Stimulated activated CD8-positive, alpha-beta memory T cell treated with anti-CD3 and anti-CD28 coated beads, Interleukin-12 subunit alpha, Interleukin-12 subunit beta, amount 100 ng/mL, for 24 hours (primary cell): ENCODE data around the gene ITGB7.
A peak's percentile ranks its signal among the peaks of the same experiment; 100 is the strongest.

ENCODE experiments used
- DNase-seq: peaks from one replicate; pipeline ENCODE4 v3.0.0-alpha.2; 2020; ENCODE audit errors: extremely low read depth

ITGB7 gene

DNA sequence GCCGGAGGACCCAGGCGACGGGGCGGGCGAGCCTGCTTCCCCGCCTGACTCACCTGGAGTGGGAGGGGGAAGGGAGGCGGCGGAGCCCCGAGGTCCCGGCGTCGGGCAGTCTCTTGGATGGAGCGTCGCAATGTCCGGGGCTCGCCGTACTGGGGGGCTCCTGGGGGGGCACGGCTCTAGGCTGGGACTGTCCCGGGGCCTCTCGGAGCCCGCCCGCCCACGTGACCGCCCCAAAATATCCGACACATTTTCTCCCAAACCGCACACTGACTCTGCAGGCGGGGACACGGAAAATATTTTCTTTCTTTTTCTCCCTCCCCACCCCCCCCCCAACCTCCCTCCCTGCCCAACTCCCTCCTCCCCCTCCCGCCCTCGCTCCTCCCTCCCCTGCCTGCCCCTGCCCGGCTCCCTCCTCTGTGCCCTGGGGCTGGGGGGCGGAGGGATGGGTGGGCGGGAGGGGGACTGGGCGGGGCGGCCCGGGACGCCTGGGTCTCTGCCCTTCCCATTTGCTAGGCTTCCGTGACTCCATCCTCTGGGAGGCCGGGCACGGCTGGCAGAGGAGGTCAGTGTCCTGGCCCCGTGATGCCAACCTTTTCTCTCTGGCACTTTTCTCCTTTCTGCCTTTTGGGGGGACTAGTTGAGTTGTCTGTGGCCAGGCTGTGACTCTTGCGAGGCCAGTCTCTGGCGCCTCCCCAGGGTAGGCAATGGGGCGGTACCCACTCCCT lies 25.0 kb upstream of the ITGB7 start, which contains the start of gene RARG:
Gene RARG, minus strand, starts transcription at position 289 of the 725 bp plus-strand sequence. CDS start 4,664 bp downstream, outside the sequence.
- no peak for DNase-seq

DNA sequence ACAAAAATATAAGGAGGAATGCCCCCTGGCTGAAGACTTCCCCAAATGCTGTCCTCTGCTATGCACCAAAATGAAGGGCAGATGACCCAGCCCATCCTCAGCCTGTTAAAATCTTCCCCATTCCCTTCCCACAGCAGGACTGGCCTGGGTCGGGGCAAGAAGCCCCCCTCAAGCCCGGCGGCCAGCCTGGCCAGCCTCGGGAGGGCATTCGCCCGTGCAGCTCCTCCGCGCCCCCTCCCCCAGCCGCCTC lies 24.5 kb upstream of the ITGB7 start:
- no peak for DNase-seq

DNA sequence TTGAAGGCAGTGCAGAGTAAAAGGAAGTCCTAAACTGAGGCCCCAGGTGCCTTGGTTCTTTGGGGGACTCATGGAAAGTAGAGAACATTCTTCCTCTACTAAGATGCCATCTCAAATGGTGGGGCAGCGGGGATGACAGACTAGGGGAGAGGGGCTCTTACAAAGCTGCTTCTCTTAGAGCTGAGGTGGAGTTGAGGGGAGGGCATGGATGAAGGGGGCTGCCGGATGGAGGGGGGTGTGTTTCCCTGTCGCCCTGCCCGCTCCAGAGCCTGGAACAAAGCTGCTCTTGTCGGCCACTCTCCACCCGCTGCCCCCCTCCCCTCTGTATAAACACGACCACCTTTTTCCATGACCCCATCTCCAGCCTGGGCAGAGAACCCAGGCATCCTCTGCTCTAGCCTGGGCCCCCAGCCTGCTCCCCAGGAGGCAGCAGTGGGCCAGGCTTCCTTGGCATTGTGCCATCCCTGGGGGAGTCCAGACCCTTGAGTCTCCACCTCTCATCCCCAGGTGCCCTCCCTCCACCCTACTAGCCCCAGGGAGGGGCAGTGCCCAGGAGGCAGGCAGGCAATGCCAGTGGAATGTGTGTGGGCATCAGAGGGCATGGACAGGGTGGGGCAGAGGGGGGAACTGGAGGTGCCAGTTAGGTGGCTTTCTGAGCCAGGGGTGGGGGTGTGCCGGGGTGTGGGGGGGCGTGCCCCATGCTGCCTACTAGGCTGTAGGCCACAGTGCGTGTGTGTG lies 23.2 kb upstream of the ITGB7 start:
- DNase-seq: no peak

DNA sequence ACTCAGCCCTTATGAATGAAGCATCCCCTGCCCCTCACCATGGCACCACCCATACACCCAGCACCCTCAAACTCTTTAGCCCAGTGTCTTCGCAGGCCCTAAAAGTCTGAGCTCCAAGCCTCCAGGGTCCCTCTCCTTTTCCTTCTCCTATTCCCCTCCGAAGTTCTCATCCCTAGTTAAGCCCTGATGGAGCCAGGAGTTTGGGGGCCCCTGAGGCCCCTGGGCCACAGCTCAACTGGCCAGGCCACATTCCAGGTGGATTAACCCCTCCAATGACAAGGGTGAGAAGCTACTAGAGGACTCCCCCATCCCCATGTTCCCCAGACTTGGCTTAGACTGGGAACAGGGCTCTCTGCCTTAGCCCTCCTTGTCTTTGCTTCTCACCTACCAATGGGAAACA lies 22.4 kb upstream of the ITGB7 start:
- no peak for DNase-seq

DNA sequence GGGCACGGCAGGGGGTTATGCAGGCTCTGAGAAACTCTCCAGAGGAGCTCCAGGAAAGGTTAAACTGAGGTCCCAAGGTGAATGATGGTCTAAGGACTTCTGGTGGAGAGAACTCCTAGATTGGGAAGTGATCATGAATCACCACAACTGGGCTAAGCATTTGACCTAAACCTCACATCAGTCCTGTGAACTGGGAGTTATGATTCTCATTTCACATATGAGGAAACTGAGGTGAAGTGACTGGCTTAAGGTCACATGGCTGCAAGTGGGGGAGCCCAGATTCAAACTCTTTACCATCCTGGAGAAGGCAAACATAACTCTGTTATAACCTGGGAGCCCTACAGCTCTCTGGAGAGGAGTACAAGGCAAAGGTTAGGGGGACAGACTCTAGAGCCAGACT lies 20.8 kb upstream of the ITGB7 start:
- DNase-seq: no peak

DNA sequence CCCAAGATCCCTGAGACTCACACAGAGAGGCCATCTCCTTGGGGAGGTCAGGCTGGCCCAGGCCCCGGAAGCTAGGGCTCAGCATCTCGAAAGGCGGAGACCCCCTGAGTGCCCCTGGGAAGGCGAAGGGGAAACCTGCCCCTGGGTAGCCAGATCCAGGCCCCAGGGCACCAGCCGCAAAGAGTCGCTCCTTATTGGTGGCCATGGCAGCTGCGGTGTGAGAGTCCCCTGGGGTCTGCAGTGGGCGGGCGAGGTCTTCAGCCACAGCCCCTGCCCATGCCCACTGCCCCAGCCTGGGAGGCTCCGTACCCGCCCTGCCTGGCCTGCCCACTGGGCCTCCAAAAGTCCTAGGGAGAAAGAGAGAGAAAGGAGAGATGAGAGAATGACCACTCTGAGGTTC lies 20.3 kb upstream of the ITGB7 start:
- DNase-seq: no peak

DNA sequence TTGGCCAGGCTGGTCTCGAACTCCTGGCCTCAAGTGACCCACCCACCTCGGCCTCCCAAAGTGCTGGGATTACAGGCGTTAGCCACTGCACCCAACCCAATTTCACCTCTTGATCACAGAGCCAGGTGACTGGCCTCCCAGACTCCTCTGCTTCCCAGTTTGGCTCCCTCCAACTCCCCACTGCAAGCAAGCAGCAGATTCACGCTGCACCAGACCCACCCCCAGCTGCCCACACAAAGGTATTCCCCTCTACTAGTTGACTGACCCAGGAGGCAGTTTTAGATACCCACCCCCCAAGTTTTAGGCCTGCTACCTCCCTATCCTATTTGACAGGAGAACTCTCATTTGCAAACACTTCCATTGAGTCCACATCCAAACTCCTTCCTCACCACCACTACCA lies 19.8 kb upstream of the ITGB7 start:
- DNase-seq: no peak

DNA sequence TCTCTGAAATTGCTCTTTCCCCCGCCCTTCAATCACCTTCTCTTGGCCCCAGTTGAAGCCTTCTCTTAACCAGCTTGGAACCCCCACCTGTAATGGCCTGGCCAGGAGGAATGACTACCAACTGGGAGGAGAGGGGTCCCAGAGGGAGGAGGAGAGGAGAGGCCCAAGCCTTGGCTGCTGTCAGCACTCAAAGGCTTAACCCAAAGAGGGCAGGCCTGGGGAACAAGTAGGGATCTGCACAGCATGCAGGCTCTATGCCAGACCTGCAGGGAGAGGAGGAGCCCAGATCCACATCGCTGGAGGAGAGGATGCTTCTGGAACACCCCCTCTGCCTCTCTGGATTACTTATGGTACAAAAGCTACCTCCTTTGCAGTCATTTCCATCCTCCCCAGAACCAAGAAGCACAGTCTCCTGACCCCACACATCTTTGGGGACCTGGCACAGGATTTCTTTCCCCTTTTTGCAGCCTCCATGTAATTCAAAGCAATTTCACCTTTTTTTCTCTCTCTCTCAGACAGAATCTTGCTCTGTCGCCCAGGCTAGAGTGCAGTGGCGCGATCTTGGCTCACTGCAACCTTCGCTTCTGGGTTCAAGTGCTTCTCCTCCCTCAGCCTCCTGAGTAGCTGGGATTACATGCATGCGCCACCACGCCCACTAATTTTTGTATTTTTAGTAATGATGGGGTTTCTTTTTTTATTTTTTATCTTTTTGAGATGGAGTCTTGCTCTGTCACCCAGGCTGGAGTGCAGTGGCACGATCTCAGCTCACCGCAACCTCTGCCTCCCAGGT lies 18.8 kb upstream of the ITGB7 start:
- DNase-seq: no peak

DNA sequence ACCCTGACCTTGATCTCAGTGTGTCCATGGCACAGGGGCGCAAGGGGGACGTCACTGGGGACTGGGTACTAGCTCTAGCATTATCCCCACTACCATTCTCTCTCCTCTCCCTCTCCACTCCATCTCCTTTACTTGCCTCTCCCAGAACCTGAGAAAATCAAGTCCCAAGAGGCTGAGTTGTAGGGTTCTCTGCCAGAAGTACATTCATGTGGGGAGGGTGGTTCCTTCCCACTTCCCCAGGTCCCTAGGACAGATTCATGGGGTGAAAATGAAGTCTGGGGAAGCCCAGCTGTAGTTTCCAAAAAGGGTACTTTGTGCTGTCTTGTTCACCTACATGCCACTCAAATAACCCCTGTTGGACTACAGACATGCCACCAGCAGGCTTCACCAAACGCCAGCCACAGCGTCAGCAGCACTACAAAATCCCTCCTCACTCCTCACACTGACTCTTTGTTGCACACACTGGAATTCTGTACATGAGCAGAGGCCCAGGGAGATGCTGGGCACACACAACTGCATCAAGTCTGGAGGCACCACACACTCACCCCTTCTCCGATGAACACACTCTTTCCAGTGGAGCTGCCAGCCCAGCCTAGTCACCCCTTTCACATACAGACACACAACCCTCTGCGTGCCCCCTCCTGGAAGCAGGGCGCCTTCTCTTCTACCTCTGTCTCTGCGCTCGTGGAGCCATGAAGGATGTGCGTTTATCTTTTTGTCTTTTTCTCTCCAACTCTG lies 18.0 kb upstream of the ITGB7 start:
- DNase-seq: no peak

DNA sequence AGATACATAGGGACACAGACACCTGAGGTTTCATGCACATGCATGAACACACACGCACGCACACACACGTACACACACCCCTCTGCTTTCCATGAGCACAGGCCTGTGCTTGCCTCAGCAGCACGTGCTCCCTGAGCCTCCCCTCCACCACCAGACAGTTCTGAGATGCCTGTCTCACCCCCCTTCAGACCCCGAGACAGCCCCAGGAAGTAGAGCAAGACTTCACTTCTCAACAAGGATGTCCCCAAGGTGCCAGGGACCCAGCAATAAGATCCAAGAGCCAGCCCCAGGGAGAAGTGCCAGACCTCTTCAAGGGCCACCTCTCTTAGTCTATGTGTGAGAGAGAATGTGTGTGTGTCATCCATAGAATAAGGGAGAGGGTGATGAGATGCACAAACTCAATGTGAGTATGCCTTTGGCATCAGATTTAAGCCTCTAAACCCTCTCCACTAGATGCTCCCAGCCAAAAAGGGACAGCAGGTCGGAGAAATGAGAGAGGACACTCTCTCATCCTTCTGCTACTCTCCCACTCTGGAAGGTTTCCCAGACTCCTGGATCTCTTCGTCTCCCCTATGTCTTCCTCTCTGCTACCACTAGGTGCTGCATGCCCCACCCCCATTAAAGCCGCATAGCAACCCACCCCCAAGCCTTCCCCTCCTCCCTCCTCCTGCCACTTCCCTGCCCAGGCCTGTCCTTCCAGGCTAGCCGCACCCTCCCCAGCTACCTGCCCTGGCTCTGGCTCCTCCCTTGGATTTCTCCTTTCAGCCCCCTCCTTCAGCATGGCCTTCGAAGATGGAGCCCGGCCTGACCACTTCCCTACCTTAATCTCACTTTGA lies 17.2 kb upstream of the ITGB7 start:
- DNase-seq: no peak

DNA sequence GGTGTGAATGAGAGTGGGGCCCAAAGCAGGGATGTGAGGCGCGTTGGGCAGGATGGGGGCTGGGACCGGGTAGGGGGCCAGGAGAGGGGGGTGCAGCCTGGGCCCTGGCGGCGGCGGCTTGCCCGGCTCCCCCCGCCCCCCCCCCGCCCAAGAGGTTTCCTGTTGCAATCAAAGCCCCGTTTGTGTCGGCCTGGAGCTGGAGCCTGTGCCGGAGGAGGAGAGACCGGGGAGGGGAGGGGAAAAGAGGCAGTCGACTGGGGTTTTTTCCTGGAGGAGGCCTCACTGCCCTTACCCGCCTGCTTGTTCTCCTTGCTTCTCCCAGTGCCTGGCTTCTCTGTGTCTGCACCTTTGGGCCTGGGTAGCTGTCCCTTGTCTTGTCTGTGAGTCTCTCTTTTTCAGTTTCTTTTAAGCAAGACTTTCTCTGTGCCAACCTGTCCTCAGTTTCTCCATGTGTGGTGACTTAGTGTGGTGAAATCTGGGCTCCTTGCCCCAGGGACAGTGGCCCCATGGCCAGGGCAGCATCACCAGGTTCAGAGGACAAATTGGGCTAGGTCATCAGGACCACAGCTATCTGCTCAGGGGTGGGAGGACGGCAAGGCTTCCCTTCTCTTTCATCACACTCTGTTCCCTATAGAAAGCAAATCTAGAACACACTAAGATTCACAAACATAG lies 16.5 kb upstream of the ITGB7 start:
- no peak for DNase-seq

DNA sequence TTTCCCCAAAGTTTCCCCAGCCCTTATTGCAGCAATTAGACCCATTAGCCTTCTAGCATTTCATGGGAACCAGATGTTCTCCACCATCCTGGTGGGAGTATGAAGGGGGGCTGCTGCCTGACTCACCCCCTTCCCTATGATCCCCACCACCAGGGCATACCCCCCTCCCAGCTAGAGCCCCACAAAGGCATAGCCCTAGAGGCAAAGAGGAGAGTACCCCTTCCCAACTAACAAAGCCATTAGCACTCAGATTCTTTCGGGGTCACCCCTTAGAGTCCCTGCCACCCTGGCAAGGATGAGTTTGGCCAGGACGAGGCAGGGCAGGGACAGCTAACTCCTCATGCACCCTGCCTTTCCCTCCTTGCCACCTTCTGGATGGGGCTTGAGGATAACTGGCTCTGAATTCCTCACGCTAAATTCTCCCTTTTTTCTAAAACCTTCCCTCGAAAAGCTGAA lies 15.8 kb upstream of the ITGB7 start:
- no peak for DNase-seq

DNA sequence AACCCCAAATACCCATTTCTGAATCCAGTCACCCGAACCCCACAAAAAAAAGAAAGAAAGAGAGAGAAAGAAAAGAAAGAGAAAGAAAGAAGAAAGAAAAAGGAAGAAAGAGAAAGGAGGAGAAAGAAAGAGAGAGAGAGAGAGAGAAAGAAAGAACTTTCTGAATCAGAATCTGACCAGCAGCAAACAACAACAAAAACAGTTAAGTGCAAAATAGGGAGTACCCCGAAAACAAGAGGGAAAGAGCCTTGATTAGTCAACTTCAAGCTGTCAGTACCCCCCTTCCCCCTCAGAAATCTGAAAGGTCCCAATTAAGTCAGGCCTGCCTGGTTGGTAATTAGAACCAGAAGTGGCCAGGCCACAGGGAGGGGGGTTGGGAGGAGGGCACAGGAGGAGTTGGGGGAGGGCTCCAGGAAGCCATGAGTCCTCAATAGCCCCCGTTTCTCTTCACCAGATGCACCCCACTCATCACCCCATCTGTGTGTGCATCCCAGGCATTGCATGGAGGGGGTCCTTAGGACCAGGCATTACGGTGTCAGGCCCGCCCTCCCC lies 15.2 kb upstream of the ITGB7 start:
- no peak for DNase-seq

DNA sequence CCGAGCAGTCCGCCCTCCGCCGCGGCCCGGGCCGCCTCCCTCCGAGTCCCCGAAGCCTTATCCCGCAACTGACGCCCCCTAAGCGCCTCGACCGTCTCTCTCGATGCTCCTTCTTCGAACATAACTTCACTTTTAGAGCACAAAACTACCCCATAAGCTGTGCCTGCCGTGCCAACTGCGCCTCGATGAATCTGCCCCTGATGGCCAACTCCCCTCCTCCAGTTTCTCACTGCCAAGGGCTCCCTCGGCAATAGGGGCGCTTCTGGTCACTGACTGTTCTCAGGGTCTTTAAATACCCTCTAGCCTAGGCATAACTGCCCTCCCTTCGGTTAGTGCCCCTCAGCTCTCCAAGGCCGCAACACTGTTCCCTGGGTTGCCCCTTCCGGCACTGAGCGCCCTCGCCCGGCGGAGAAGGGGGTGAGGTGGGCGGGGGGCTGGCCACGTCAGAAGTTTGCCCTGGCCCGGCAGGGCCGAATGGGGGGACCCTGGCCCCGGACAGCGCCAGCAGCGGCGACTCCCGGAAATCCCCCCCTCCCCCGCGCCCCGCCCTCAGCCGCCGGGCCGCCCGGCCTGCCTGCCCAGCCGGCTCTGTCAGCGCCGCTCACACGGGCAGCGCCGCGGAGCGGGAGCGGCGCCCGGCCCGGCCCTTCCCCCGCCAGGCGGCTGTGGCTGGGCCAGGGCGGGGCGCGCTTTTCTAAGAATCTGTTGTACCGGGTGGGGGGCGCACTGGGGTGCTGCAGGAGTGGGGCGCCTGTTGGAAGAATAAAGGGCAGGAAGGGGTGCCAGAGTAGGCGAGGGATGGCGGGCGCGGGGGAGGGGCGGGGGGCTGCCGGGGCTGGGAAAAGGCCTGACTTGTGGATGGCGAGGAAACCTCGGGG lies 14.4 kb upstream of the ITGB7 start:
- DNase-seq: no peak

DNA sequence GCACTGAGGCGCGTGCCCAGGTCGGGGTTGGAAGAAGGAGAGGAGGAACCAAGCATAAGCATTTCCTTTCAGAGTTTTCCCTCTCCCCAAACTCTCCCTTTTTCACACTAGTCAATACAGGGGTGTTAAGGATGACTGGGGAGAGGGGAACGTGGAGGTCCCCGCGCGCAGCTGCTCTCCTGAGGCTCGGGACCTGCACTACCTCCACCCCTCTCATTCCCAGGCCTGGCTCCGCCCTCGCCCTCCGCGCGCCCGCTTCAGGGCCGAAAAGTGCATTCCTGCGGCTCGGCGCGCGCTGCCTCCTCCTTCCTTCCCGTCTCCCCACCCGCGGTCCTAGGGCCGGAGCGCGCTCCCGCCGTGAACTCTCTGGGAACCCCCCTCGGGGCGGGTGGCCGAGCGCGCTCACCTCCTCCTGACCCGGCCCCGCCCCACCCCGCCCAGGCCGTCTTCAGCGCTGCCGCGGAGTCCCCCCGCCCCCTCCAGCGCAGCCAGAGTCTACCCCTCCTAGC lies 13.7 kb upstream of the ITGB7 start:
- DNase-seq: peak; percentile 66

DNA sequence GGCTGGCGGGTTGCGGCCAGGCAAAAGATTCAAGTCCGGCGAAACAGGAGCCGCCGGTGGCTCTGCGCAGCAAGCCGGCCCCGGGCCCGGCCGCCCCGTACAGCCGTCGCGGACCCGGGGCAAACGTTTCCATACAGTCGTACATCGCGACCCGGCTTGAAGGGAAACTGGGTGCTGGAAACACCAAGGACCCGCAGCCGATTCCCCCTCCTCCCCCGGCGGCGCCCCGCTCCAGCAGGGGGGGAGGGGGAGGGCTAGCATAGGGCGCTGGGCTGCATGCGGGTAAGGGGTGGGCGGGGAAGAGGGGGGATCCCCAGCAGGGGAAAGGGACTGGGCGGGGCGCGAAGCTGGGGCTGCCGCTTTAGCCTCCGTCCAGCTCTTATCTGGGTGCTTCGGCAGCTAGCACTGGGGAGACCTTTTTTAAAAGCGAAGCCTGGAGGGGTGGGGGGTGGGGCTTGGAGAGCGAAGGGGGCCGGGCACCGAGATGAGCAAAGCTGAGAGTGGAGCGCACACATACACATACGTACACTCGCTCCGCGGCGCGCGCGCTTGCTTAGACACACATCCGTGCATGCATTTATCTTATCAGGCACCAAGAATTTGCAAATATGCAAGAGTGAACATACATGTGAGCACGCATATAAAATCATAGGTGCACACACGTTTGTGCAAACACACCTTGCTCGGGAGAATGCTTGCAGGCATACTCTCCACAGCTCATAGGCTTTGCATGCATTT lies 13.1 kb upstream of the ITGB7 start:
- no peak for DNase-seq

DNA sequence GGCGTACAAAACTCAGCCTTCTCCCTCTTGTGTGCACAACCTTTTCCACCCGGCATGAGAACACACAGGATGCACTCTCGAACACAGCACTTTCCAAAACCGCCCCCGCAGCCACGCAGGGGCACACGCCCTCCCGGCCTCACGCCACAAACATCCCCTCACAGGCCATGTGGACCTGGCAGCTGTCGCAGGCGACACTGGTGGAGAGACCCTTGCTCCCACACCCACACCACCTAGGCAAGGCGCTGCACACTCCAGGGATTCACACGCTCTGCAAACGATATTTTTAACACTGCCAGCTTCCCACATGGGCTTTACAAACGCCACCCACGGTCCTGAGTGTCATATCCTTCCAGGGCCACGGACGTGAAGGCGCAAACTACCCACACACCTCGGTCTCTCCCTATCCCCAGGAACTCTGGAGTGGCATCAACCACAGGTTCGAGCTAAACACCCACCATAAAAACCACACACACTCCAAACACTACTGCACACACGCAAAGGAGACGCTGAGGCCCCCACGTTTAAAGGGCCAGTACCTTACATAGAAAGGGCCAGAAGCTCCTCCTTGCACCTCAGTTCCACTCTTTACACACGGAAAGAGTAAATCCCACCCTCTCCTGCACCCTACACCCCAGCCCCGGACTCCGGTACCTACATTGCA lies 12.4 kb upstream of the ITGB7 start:
- DNase-seq: no peak
